ENCODE data around the gene PSMG3.

Gene PSMG3

GRCh38 chr7:1541431-1542162 is 28.2 kb downstream of the PSMG3 start:
- peaks cover 97% of the 10 kb centered on the region for H3K4me1 ChIP-seq
- peaks cover 77% of the 10 kb centered on the region for H3K36me3 ChIP-seq
- no peaks in the 10 kb centered on the region for H3K27me3 ChIP-seq
- H3K4me2 ChIP-seq: peak overlapping the region; percentile 80
- H3K9ac ChIP-seq: peak overlapping the region; percentile 38; the same call in 1 of the 2 replicates
- no peaks in the 10 kb centered on the region for H3K9me3 ChIP-seq
- no peak overlapping the region for H3K4me3 ChIP-seq
- peaks cover 93% of the 10 kb centered on the region for H4K20me1 ChIP-seq
- no peak for TF ChIP-seq Cebpa-rat (IDR thresholded peaks at IDR 0.05)
- H3K27ac ChIP-seq: peak overlapping the region; percentile 59

DNA sequence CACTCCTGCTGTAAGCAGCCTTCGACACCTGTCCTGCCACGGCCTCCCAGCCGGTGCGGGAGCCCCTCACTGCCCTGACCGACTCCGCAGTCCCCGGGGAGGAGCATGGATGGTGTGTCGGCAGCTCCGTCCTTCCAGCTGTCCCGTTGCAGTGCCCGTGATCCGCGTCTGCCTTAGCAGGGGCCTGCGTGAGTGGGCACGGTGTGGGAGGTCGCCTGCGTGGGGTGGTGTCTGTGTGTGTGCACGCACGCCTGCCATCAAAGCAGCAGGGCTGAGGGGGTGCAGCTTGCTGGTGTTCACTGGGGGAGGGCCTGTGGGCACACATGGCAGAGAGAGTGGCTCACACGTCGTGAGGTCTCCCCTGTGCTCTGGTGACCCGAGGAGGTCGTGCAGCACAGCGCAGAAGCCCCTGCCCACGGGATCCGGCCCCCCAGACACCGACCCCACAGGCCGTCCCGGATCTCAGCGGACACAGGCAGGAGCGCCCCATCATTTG is 29.0 kb downstream of the PSMG3 start:
- Histone ChIP-seq H3K4me2 (peak overlapping the region; percentile 80), H3K27ac (peak overlapping the region; percentile 59; the same call in 1 of the 2 replicates), H3K4me1 (peaks cover 95% of the 10 kb centered on the region), H4K20me1 (peaks cover 99% of the 10 kb centered on the region), H3K36me3 (peaks cover 84% of the 10 kb centered on the region), H3K27me3 (no peaks in the 10 kb centered on the region), H3K4me3 (no peak overlapping the region), H3K9me3 (no peaks in the 10 kb centered on the region), H3K9ac (peak overlapping the region; percentile 38; the same call in 1 of the 2 replicates)
- no peak for TF ChIP-seq Cebpa-rat (IDR thresholded peaks at IDR 0.05)

DNA sequence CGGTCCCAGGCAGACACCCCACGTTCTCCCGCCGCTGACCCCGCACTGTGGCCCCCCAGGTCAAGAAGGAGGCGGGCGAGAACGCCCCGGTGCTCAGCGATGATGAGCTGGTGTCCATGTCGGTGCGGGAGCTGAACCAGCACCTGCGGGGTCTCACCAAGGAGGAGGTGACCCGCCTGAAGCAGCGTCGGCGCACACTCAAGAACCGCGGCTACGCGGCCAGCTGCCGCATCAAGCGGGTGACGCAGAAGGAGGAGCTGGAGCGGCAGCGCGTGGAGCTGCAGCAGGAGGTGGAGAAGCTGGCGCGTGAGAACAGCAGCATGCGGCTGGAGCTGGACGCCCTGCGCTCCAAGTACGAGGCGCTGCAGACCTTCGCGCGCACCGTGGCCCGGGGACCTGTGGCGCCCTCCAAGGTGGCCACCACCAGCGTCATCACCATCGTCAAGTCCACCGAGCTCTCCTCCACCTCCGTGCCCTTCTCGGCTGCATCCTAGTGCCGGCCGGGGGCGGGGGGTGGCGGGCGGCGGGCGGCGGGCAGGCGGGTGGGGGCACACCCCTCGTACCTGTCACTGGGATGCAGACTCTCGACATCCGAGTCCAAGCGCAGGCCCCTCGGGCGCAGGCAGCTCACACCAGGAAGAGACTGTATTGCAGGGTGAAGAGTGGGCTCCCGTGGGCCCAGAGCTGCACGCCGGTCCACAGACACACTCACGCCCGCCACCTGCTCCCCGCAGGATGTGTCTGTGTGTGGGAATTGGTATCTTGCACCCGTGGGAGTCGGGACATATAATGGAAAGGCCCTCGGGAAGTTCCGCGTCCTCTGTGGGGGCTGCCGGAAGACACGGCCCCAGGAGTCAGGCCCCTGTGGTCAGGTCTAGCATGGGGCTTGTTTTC is 29.7 kb downstream of the PSMG3 start:
- no peaks in the 10 kb centered on the region for H3K9me3 ChIP-seq
- H3K9ac ChIP-seq: no peak overlapping the region; the same call in 1 of the 2 replicates
- peaks cover 99% of the 10 kb centered on the region for H4K20me1 ChIP-seq
- H3K4me2 ChIP-seq: peak overlapping the region; percentile 80
- no peak overlapping the region for H3K4me3 ChIP-seq
- 0 out of 2 replicates have a peak overlapping the region, but pooled peaks have one; percentile 59 for H3K27ac ChIP-seq
- no peaks in the 10 kb centered on the region for H3K27me3 ChIP-seq
- no peak for TF ChIP-seq Cebpa-rat (IDR thresholded peaks at IDR 0.05)
- H3K4me1 ChIP-seq: peaks cover 95% of the 10 kb centered on the region
- H3K36me3 ChIP-seq: peaks cover 91% of the 10 kb centered on the region

DNA sequence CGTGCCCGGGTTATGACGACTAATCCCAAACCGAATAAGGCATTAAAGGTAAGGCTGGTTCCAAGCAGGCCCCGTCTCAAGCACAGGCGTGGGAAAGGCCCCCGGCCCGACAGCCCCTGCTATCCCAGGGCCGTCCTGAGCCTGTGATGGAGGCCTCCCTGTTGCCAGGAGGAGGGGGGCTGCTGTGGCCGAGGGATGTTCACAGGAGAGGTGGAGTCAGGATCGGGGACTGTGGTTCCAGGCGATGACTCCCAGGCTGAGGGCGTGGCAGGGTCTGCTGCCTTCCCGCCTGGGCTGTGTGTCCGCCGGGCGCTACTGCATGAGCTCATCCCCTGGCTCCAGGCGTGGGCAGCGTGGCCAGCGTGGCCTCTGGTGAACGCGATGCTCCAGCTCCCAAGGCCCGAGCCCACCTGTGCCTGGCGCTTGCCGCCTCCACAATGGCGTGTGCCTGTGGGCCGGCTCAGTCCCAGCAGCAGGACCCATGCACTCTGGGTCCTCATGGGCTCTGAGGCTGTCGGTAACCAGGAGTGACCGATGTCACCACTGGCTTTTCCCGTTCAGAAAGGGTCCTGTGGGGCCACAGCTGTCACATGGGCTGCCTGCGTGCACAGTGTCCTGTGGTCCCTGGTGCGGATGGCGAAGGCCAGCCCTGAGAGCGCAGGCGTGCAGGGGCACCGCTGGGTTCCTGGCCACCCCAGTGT is 30.5 kb downstream of the PSMG3 start:
- peak overlapping the region; percentile 28 for H3K4me2 ChIP-seq
- H3K27ac ChIP-seq: no peak overlapping the region
- peaks cover 99% of the 10 kb centered on the region for H4K20me1 ChIP-seq
- H3K9ac ChIP-seq: no peak overlapping the region
- TF ChIP-seq Cebpa-rat (IDR thresholded peaks at IDR 0.05): no peak
- H3K4me3 ChIP-seq: no peak overlapping the region
- peaks cover 95% of the 10 kb centered on the region for H3K4me1 ChIP-seq
- H3K27me3 ChIP-seq: no peaks in the 10 kb centered on the region
- H3K36me3 ChIP-seq: peaks cover 93% of the 10 kb centered on the region
- H3K9me3 ChIP-seq: no peaks in the 10 kb centered on the region

- no peak for TF ChIP-seq Cebpa-rat (IDR thresholded peaks at IDR 0.05)
- Histone ChIP-seq H3K9me3 (no peaks in the 10 kb centered on the region), H3K27ac (no peak overlapping the region), H3K4me1 (peaks cover 95% of the 10 kb centered on the region), H3K27me3 (no peaks in the 10 kb centered on the region), H3K4me3 (no peak overlapping the region), H3K4me2 (no peak overlapping the region), H3K36me3 (peaks cover 93% of the 10 kb centered on the region), H4K20me1 (peaks cover 99% of the 10 kb centered on the region), H3K9ac (no peak overlapping the region)
These were observed 31.2 kb downstream of the PSMG3 start for GRCh38 chr7:1538544-1539180.

DNA sequence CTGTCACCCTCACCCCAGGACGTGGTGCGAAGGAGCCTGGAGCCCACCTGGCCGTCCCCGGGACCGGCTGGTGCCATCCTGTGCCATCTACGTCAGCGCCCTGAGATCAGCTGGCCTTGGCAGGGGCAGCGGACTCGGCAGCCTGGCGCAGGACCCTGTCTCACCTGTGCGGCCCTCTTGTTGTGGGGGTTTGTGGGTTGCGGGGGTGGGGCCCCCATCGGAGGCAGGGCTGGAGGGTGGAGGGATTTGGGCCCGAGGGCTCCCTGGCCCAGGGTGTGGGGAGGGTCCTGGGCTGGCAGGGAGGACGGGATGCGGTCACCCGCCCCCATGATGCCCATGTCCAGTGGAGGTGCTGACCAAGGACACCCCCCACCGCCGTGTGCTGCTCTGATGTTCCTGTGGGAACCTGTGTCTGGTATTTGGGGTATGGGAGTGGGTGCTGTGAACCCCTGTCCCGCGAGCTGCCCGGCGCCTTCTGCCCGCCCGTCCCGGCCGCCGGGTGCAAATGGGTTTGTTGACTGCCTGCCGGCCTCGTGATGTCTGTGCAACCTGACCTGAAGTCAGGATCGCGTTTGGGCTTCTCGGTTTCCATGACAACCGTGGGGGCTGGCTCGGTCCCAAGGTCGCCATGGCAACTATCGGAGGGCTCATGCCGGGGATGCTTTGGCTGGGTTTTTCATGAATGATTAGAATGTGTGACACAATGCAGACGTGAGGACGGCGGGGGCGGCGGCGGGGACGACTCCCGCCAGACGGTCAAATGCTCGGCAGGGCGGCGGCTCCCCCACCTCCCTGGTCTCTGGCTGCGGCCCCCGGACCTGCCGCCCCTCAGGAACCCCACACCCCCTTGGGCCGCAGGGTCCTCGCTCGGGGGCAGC is 32.1 kb downstream of the PSMG3 start:
- H3K36me3 ChIP-seq: peaks cover 87% of the 10 kb centered on the region
- peaks cover 99% of the 10 kb centered on the region for H4K20me1 ChIP-seq
- H3K9me3 ChIP-seq: no peaks in the 10 kb centered on the region
- no peaks in the 10 kb centered on the region for H3K27me3 ChIP-seq
- H3K4me3 ChIP-seq: no peak overlapping the region
- no peak for TF ChIP-seq Cebpa-rat (IDR thresholded peaks at IDR 0.05)
- H3K27ac ChIP-seq: no peak overlapping the region
- no peak overlapping the region; the same call in 1 of the 2 replicates for H3K4me2 ChIP-seq
- H3K9ac ChIP-seq: no peak overlapping the region
- H3K4me1 ChIP-seq: peaks cover 95% of the 10 kb centered on the region

DNA sequence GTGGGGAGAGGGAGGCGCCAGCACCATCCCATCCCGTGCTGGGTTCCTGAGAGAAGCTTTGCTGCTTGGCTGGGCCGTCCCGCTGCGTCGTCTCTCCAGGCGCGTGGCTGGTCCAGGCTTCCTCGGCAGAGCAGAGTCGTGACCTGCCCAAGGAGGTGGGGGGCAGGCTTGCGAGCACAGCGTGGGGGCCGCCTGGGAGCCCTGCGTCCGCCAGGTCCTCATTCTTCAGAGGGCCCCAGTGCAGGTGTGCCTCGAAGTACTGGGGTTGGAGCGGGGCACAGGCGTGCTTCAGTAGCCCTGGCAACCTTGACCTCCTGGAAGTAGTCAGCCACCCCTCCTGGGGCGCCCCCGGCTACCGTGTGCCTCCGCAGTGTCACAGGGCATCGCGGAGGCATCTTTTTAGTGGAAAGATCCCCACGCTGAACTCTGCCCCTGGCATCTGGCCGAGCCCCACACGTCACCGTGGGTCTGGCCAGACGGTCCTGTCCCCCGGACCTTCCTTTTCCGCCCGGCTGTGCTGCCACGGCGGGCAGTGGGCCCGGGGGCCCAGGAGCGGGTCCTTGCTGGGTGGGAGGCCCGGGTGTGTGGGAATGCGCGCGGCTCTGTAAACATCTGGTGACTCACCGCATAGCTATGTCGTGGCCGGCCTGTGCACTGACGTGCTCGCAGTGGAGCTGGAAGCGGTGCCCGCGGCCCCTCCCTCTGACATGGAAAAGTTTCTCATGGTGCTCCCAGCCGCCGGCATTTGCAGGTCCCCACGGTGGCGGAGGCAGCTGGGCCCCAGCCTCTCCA is 32.9 kb downstream of the PSMG3 start:
- H3K27me3 ChIP-seq: no peaks in the 10 kb centered on the region
- H3K9ac ChIP-seq: no peak overlapping the region
- peaks cover 99% of the 10 kb centered on the region for H4K20me1 ChIP-seq
- peak overlapping the region; percentile 12; the same call in 1 of the 2 replicates for H3K4me2 ChIP-seq
- TF ChIP-seq Cebpa-rat (IDR thresholded peaks at IDR 0.05): no peak
- H3K27ac ChIP-seq: no peak overlapping the region
- peaks cover 79% of the 10 kb centered on the region for H3K36me3 ChIP-seq
- H3K4me1 ChIP-seq: peaks cover 95% of the 10 kb centered on the region
- no peak overlapping the region for H3K4me3 ChIP-seq
- H3K9me3 ChIP-seq: no peaks in the 10 kb centered on the region

DNA sequence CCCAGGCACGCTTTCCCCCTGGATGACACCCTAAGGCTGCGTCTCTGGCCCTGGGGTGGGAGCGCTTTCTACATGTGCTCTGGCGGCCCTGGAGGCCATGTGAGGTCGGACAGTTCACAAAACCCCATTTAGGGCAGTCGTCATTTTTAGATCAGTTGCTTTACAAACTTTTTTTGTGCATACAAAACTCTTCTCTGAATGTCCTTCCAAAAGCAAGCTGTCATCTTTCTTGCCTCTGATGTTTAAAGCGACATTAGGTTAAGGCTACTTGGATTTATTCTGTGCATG is 33.4 kb downstream of the PSMG3 start:
- Histone ChIP-seq H3K9me3 (no peaks in the 10 kb centered on the region), H3K36me3 (peaks cover 73% of the 10 kb centered on the region), H3K4me2 (0 out of 2 replicates have a peak overlapping the region, but pooled peaks have one; percentile 12), H3K27ac (no peak overlapping the region), H3K4me3 (no peak overlapping the region), H3K4me1 (peaks cover 93% of the 10 kb centered on the region), H3K9ac (no peak overlapping the region), H3K27me3 (no peaks in the 10 kb centered on the region), H4K20me1 (peaks cover 99% of the 10 kb centered on the region)
- TF ChIP-seq Cebpa-rat (IDR thresholded peaks at IDR 0.05): no peak

All from BLaER1 (cell line).